Transverse colon (tissue), 4 donors: ENCODE data around the gene USP13. TPM values are rescaled to one million over a fixed set of nuclear protein-coding genes. Genes with fewer than 3 reads are reported as not detected.

ENCODE experiments used
- DNase-seq: peaks from one replicate; pipeline ENCODE4 v3.0.0-alpha.2; 2019
- H3K27ac ChIP-seq, 4 donors: fragments of 200-600 bp; sonication (generic); 2 replicates each; pipeline ENCODE4 v1.5.1; 2016 to 2018; ENCODE audit warnings: inconsistent platforms in 4 of 4
- H3K27me3 ChIP-seq: fragments of 200-600 bp; sonication (generic); 2 replicates; pipeline ENCODE4 v1.5.1; 2017; ENCODE audit warnings: inconsistent platforms
- H3K36me3 ChIP-seq, 4 donors: fragments of 200-600 bp; sonication (generic); 2 replicates each; pipeline ENCODE4 v1.5.1; 2017 to 2019; ENCODE audit warnings: inconsistent platforms in 4 of 4
- H3K4me1 ChIP-seq, 4 donors: fragments of 200-600 bp; sonication (generic); 2 replicates each; pipeline ENCODE4 v1.5.1; 2017 to 2020; ENCODE audit warnings: inconsistent platforms in 4 of 4
- H3K4me3 ChIP-seq, 4 donors: fragments of 200-600 bp; sonication (generic); 1 replicate in 1 of 4; 2 replicates in 3 of 4; pipeline versions ENCODE4 v1.5.1 to v1.6.1; 2017 to 2019; ENCODE audit warnings: inconsistent platforms in 4 of 4
- H3K9me3 ChIP-seq, 2 donors: fragments of 200-600 bp; sonication (generic); 2 replicates each; pipeline ENCODE4 v1.5.1; 2017 to 2019; ENCODE audit warnings: inconsistent platforms in 2 of 2
- CTCF ChIP-seq, 5 experiments: fragments of 200-600 bp in 3 of 5; fragments of 450-650 bp in 2 of 5; sonication (generic) in 3 of 5; IDR thresholded peaks; 1 replicate in 2 of 5; 2 replicates in 3 of 5; pipeline ENCODE4 v1.5.1; 2016 to 2017; ENCODE audit warnings: antibody characterized with exemption in 5 of 5, inconsistent platforms in 3 of 5, mild to moderate bottlenecking in 2 of 5, moderate library complexity in 1 of 5
- EP300 ChIP-seq: sonication (generic); formaldehyde crosslinking; IDR thresholded peaks from one replicate; pipeline ENCODE4 v1.6.1; 2017; ENCODE audit warnings: antibody characterized with exemption, low read depth
- POLR2A ChIP-seq: fragments of 450-650 bp; IDR thresholded peaks from one replicate; pipeline ENCODE4 v1.6.1; 2016; ENCODE audit warnings: antibody characterized with exemption, mild to moderate bottlenecking, moderate library complexity
- POLR2AphosphoS5 ChIP-seq, 3 donors: sonication (generic); formaldehyde crosslinking; IDR thresholded peaks; one replicate each; pipeline ENCODE4 v1.6.1; 2016; ENCODE audit warnings: antibody characterized with exemption in 3 of 3
- WGBS, 2 donors: methylation state at CpG; one replicate each; pipeline ENCODE4 v1.1.5; 2018; ENCODE audit warnings: low coverage in 1 of 2; 5-methylcytosine and 5-hydroxymethylcytosine counted together
- in situ Hi-C, 4 donors: fragments of 200-750 bp; cut with MboI; loops; one replicate each; pipeline versions ENCODE4 v1.15.0 to v1.15.1; 2017; ENCODE audit warnings: low sequenced_read_pairs in 3 of 4, low pct_ligation_motif_present in 1 of 4, low pct_unique_long_range_greater_than_20kb in 1 of 4
- intact Hi-C: fragments of 100-400 bp; cut with DNase I; formaldehyde crosslinking; loops from one replicate; pipeline ENCODE4 v1.15.1; 2023; ENCODE audit warnings: low total_unique reads
- total RNA-seq, 4 donors: library from RNA; depleted of rRNA; stranded (reverse); fragments of >200 nt; gene quantifications; one replicate each; pipeline ENCODE4 v1.1.0, GENCODE V29; 2016

Gene USP13
- total RNA-seq, 4 donors from 2014 or later, result 2.0 to 3.7 (median 2.7) TPM

GRCh38 chr3:179739816-179740594, 87.2 kb downstream of the USP13 start:
- TF ChIP-seq POLR2A (no peak), CTCF (IDR thresholded peaks at IDR 0.05) (no peak), POLR2AphosphoS5 (IDR thresholded peaks at IDR 0.05) (no peak), EP300 (no peak)
- Histone ChIP-seq H3K27me3 (no peaks in the 10 kb centered on the region), H3K36me3 (no peaks in the 10 kb centered on the region), H3K4me1 (no peaks in the 10 kb centered on the region), H3K9me3 (no peaks in the 10 kb centered on the region), H3K27ac (no peak overlapping the region), H3K4me3 (no peak overlapping the region)
- no peak for DNase-seq
- intact Hi-C loops, result no loop called here
- in situ Hi-C loops, result no loop called here
- WGBS, 2 donors, result 84% methylated on average over 7 to 12 of the region's 12 CpGs

GRCh38 chr3:179743913-179744312, 91.1 kb downstream of the USP13 start:
- H3K9me3 ChIP-seq, result no peaks in the 10 kb centered on the region
- WGBS, 2 donors, result 83 to 86% methylated on average over 1 to 2 of the region's 2 CpGs
- H3K4me1 ChIP-seq, result no peaks in the 10 kb centered on the region
- H3K36me3 ChIP-seq, result no peaks in the 10 kb centered on the region
- no peak for TF ChIP-seq CTCF (IDR thresholded peaks at IDR 0.05)
- TF ChIP-seq EP300, result no peak
- intact Hi-C loops, result no loop called here
- no peaks in the 10 kb centered on the region for H3K27me3 ChIP-seq
- no peak overlapping the region for H3K27ac ChIP-seq
- DNase-seq, result no peak
- H3K4me3 ChIP-seq, result no peak overlapping the region
- in situ Hi-C loops, result no loop called here

GRCh38 chr3:179744667-179745066, 91.8 kb downstream of the USP13 start:
- DNase-seq, result no peak
- Histone ChIP-seq H3K27ac (no peak overlapping the region), H3K9me3 (no peaks in the 10 kb centered on the region), H3K27me3 (no peaks in the 10 kb centered on the region), H3K4me1 (no peaks in the 10 kb centered on the region), H3K36me3 (no peaks in the 10 kb centered on the region), H3K4me3 (no peak overlapping the region)
- intact Hi-C loops (no loop called here), in situ Hi-C loops (no loop called here)
- no peak for TF ChIP-seq CTCF (IDR thresholded peaks at IDR 0.05)
- TF ChIP-seq POLR2AphosphoS5 (IDR thresholded peaks at IDR 0.05), result no peak
- TF ChIP-seq EP300, result no peak
- TF ChIP-seq POLR2A, result no peak
- WGBS, 2 donors, result 92% methylated on average over 5 of the region's 5 CpGs; no CpG with 5 or more reads in 1 of the 2 donors

- 87% methylated on average over 4 of the region's 4 CpGs; no CpG with 5 or more reads in 1 of the 2 donors for whole genome bisulfite sequencing, 2 donors
- H3K27me3 ChIP-seq, result no peaks in the 10 kb centered on the region
- intact Hi-C loops (no loop called here), in situ Hi-C loops (no loop called here)
- H3K4me1 ChIP-seq, result no peaks in the 10 kb centered on the region
- no peak for TF ChIP-seq POLR2A
- TF ChIP-seq EP300, result no peak
- TF ChIP-seq POLR2AphosphoS5 (IDR thresholded peaks at IDR 0.05), result no peak
- TF ChIP-seq CTCF (IDR thresholded peaks at IDR 0.05), result no peak
- H3K9me3 ChIP-seq, result no peaks in the 10 kb centered on the region
- H3K36me3 ChIP-seq, result no peaks in the 10 kb centered on the region
- no peak overlapping the region for H3K4me3 ChIP-seq
- no peak for DNase-seq
- no peak overlapping the region for H3K27ac ChIP-seq
Observed at GRCh38 chr3:179745079-179745478, 92.2 kb downstream of the USP13 start.
